ENCODE data around the gene LMX1A.

DNA sequence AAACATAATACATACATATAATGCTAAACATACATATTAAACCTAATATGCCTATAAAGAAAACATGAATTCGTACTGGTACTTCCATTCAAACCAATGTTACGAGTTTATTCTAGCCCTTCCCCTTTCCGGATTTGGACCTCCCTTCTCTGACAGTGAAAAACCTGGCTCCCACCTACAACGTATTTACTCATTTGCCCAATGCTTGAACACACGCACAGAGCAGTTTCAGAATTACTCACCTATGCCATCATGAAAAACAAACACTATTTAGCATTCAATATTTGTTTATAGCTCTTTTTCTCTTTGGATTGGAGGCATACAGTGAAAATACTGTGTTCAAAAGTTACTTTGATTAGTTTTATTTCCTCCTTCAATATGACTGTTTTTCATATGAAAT is 204.4 kb downstream of the LMX1A start:
- TF ChIP-seq, protein P1, sequence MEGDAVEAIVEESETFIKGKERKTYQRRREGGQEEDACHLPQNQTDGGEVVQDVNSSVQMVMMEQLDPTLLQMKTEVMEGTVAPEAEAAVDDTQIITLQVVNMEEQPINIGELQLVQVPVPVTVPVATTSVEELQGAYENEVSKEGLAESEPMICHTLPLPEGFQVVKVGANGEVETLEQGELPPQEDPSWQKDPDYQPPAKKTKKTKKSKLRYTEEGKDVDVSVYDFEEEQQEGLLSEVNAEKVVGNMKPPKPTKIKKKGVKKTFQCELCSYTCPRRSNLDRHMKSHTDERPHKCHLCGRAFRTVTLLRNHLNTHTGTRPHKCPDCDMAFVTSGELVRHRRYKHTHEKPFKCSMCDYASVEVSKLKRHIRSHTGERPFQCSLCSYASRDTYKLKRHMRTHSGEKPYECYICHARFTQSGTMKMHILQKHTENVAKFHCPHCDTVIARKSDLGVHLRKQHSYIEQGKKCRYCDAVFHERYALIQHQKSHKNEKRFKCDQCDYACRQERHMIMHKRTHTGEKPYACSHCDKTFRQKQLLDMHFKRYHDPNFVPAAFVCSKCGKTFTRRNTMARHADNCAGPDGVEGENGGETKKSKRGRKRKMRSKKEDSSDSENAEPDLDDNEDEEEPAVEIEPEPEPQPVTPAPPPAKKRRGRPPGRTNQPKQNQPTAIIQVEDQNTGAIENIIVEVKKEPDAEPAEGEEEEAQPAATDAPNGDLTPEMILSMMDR (IDR thresholded peaks at IDR 0.05), result no peak
- TF ChIP-seq POLR2AphosphoS5 (IDR thresholded peaks at IDR 0.05), result no peak

Measured in gastroesophageal sphincter (tissue), 3 donors.